ENCODE results near the gene ESF1. TPM values are rescaled to one million over a fixed set of nuclear protein-coding genes. Genes with fewer than 3 reads are reported as not detected.

ESF1 gene
- total RNA-seq, 1 experiment from 2014 or later = 21.2 TPM

GRCh38 chr20:13786143-13786828 is 1.6 kb upstream of the ESF1 start:
- Mint-ChIP-seq H3K27ac (ENCODE audit: low read depth, unreplicated experiment) (peak overlapping the region; percentile 99), H3K9me3 (ENCODE audit: unreplicated experiment) (no peaks in the 10 kb centered on the region), H3K4me1 (ENCODE audit: insufficient read depth, unreplicated experiment) (peaks cover 37% of the 10 kb centered on the region), H3K4me3 (ENCODE audit: unreplicated experiment) (peak overlapping the region; percentile 87), H3K27me3 (ENCODE audit: insufficient read depth, unreplicated experiment) (no peaks in the 10 kb centered on the region), H3K36me3 (ENCODE audit: insufficient read depth, unreplicated experiment) (peaks cover 64% of the 10 kb centered on the region)
- intact Hi-C loops (cut with micrococcal nuclease) = no loop called here
- ChIA-PET POLR2A (interaction anchor here (0.6 to 4.0 kb wide), 13 partner anchors 12 to 779 kb away, joined by 3 to 121 read pairs (median 4); partner anchors contain the start of genes MACROD2, SPTLC3 and TASP1), CTCF (interaction anchor here (0.6 to 4.0 kb wide), 12 partner anchors 9 to 759 kb away, joined by 3 to 31 read pairs (median 4); partner anchors contain the start of gene TASP1)
- BruUV-seq (replicated peaks) = no TSS peak
- TF ChIP-seq CTCF (IDR thresholded peaks at IDR 0.05; ENCODE audit: unreplicated experiment) = no peak
- DNase-seq (ENCODE audit: unreplicated experiment) = peak; percentile 5

DNA sequence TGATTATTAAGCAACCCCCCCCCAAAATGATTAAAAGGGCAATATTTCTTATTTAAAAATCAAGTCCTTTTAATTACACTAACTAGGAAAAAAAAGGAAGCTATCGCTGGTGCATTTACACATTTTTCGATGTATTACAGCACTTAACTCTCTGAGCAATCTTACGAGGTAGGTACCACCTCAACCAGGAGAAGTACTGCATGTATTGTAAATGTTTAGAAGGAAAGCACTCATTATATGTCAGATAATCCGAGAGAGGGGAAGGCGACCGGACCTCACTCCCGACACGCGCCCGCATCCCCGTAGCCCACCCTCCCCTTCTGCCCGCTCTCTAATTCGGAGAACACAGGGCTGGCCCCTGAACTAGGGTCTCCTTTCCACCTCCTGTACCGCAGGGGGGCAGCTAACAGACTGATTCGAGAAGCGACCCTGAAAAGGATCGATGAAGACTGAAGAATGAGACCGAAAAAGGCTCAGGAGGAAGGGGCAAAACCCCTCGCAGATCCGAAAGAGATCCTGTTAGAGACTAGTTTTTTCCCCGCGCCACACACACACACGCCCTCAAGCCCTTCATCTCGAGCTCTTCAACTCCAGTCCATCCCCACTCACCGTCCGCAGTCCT is 337 bp downstream of the ESF1 start:
- BruUV-seq (replicated peaks) = no TSS peak
- peaks cover 65% of the 10 kb centered on the region for H3K36me3 Mint-ChIP-seq (ENCODE audit: insufficient read depth, unreplicated experiment)
- TF ChIP-seq CTCF (IDR thresholded peaks at IDR 0.05; ENCODE audit: unreplicated experiment) = no peak
- peaks cover 38% of the 10 kb centered on the region for H3K4me1 Mint-ChIP-seq (ENCODE audit: insufficient read depth, unreplicated experiment)
- DNase-seq (ENCODE audit: unreplicated experiment) = no peak
- intact Hi-C loops (cut with micrococcal nuclease) = no loop called here
- ChIA-PET POLR2A (interaction anchor here (0.6 to 4.0 kb wide), 22 partner anchors 10 to 1475 kb away, joined by 3 to 121 read pairs (median 4); partner anchors contain the start of genes MACROD2, SPTLC3 and TASP1), CTCF (interaction anchor here (0.6 to 4.0 kb wide), 13 partner anchors 9 to 654 kb away, joined by 3 to 31 read pairs (median 4); no protein-coding TSS in a partner anchor)
- H3K27ac Mint-ChIP-seq (ENCODE audit: low read depth, unreplicated experiment) = peak overlapping the region; percentile 99
- peak overlapping the region; percentile 87 for H3K4me3 Mint-ChIP-seq (ENCODE audit: unreplicated experiment)
- no peaks in the 10 kb centered on the region for H3K27me3 Mint-ChIP-seq (ENCODE audit: insufficient read depth, unreplicated experiment)
- H3K9me3 Mint-ChIP-seq (ENCODE audit: unreplicated experiment) = no peaks in the 10 kb centered on the region

GRCh38 chr20:13783528-13783927 is 1.2 kb downstream of the ESF1 start:
- Mint-ChIP-seq H3K36me3 (ENCODE audit: insufficient read depth, unreplicated experiment) (peaks cover 58% of the 10 kb centered on the region), H3K9me3 (ENCODE audit: unreplicated experiment) (no peaks in the 10 kb centered on the region), H3K4me1 (ENCODE audit: insufficient read depth, unreplicated experiment) (peaks cover 38% of the 10 kb centered on the region), H3K27ac (ENCODE audit: low read depth, unreplicated experiment) (peak overlapping the region; percentile 99), H3K27me3 (ENCODE audit: insufficient read depth, unreplicated experiment) (no peaks in the 10 kb centered on the region), H3K4me3 (ENCODE audit: unreplicated experiment) (peak overlapping the region; percentile 87)
- POLR2A ChIA-PET = interaction anchor here (0.9 to 4.0 kb wide), 8 partner anchors 9 to 571 kb away, joined by 3 to 121 read pairs (median 6); partner anchors contain the start of gene TASP1
- CTCF ChIA-PET = interaction anchor here (0.6 to 4.0 kb wide), 6 partner anchors 10 to 530 kb away, joined by 3 to 31 read pairs (median 4); no protein-coding TSS in a partner anchor
- intact Hi-C loops (cut with micrococcal nuclease) = no loop called here
- no TSS peak for BruUV-seq (replicated peaks)
- no peak for DNase-seq (ENCODE audit: unreplicated experiment)
- TF ChIP-seq CTCF (IDR thresholded peaks at IDR 0.05; ENCODE audit: unreplicated experiment) = no peak

DNA sequence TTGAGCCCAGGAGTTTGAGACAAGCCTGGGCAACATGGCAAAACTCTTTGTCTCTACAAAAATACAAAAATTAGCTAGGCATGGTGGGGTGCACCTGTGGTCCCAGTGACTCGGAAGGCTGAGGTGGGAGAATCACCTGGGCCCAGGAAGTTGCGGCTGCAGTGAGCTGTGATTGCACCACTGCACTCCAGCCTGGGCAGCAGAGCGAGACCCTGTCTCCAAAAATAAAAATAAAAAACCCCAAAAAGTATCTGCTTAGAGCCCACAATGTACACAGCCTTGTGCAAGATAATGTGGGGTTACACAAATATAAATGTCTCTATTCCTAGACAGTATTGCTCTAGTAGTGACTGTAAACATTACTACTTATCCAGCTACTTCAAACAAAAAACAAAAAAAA is 5.9 kb downstream of the ESF1 start:
- H3K9me3 Mint-ChIP-seq (ENCODE audit: unreplicated experiment) = no peaks in the 10 kb centered on the region
- POLR2A ChIA-PET = interaction anchor here (0.9 to 8.6 kb wide), 2 partner anchors 6 to 21 kb away, joined by 3 to 81 read pairs; partner anchors contain the start of genes ESF1 and NDUFAF5
- H3K4me1 Mint-ChIP-seq (ENCODE audit: insufficient read depth, unreplicated experiment) = peaks cover 41% of the 10 kb centered on the region
- no peak for DNase-seq (ENCODE audit: unreplicated experiment)
- CTCF ChIA-PET = interaction anchor here (0.6 kb wide), 1 partner anchor 102 kb away, joined by 3 read pairs; no protein-coding TSS in a partner anchor
- TF ChIP-seq CTCF (IDR thresholded peaks at IDR 0.05; ENCODE audit: unreplicated experiment) = no peak
- BruUV-seq (replicated peaks) = no TSS peak
- intact Hi-C loops (cut with micrococcal nuclease) = loop anchor here (10.0 kb wide), 2 partner anchors 144 to 234 kb away; partner anchors contain the start of gene TASP1
- no peak overlapping the region for H3K4me3 Mint-ChIP-seq (ENCODE audit: unreplicated experiment)
- H3K36me3 Mint-ChIP-seq (ENCODE audit: insufficient read depth, unreplicated experiment) = peaks cover 59% of the 10 kb centered on the region
- no peaks in the 10 kb centered on the region for H3K27me3 Mint-ChIP-seq (ENCODE audit: insufficient read depth, unreplicated experiment)
- H3K27ac Mint-ChIP-seq (ENCODE audit: low read depth, unreplicated experiment) = no peak overlapping the region
